ENCODE measurements around the gene AGTPBP1. TPM values are rescaled to one million over a fixed set of nuclear protein-coding genes. Genes with fewer than 3 reads are reported as not detected.
"Not testable (repeated sequence)": the region's sequence is repeated elsewhere in the genome, so short reads cannot be mapped to it uniquely, and the experiment has no call there.

The AGTPBP1 gene, protein sequence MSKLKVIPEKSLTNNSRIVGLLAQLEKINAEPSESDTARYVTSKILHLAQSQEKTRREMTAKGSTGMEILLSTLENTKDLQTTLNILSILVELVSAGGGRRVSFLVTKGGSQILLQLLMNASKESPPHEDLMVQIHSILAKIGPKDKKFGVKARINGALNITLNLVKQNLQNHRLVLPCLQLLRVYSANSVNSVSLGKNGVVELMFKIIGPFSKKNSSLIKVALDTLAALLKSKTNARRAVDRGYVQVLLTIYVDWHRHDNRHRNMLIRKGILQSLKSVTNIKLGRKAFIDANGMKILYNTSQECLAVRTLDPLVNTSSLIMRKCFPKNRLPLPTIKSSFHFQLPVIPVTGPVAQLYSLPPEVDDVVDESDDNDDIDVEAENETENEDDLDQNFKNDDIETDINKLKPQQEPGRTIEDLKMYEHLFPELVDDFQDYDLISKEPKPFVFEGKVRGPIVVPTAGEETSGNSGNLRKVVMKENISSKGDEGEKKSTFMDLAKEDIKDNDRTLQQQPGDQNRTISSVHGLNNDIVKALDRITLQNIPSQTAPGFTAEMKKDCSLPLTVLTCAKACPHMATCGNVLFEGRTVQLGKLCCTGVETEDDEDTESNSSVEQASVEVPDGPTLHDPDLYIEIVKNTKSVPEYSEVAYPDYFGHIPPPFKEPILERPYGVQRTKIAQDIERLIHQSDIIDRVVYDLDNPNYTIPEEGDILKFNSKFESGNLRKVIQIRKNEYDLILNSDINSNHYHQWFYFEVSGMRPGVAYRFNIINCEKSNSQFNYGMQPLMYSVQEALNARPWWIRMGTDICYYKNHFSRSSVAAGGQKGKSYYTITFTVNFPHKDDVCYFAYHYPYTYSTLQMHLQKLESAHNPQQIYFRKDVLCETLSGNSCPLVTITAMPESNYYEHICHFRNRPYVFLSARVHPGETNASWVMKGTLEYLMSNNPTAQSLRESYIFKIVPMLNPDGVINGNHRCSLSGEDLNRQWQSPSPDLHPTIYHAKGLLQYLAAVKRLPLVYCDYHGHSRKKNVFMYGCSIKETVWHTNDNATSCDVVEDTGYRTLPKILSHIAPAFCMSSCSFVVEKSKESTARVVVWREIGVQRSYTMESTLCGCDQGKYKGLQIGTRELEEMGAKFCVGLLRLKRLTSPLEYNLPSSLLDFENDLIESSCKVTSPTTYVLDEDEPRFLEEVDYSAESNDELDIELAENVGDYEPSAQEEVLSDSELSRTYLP
- total RNA-seq (2014; rRNA removed; shearing (Covaris generic)): 12.9 and 17.5 TPM in 2 replicates
- polyA plus RNA-seq (2016; fragmentation: Nextera tagmentation; extraction: Ambion mirVana): 6.6 and 7.2 TPM in 2 replicates

DNA sequence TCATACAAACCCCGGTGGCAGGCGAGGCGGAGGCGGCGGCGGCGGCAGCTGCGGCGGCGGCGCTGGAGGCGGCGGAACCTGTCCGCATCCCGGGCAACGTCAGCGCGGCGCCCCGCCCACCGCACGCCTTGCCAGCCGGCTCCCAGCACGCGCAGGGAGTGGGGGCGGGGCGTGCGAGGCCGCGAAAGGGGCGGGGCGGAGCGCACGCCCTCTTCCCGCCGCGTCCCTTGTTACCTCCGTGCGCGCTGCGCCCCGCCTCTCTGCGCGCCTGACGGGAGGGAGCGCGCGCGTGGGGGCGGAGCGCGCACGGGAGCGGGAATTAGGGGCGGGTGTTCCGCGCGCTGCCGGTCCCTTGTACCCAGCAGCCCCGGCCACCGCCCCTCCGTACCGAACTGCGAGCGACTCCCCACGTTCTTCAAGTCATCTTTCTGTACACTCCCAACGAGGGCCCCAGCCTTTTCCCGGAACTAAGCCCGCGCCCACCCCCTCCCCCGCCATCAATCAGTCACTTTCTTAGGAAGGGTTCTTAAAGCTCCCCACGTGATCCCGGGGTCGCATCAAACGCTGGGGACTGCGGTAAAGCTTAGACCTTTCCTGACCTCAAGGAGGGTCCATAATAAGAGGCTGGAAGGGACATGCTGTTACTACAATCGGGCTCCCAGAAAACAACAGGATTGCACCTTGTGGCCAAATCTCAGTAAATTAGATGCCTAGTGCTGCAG is at the start of gene AGTPBP1:
Gene AGTPBP1 (minus strand): TSS at position 80 of the 722 bp plus-strand sequence. CDS start 29,421 bp downstream, outside the sequence.
- peak within 1 kb of the TSS; percentile 98 for H2AFZ ChIP-seq
- WGBS, 2 experiments (ENCODE audit: low coverage in 1 of 2, low lambda C conversion rate in 2 of 2, missing lambda C conversion rate in 2 of 2): 0% methylated on average over 36 to 48 of the region's 77 CpGs
- peaks cover 15% of the 10 kb centered on the region for H3K4me1 ChIP-seq (ENCODE audit: insufficient read depth)
- TF ChIP-seq EZH2phosphoT487 (IDR thresholded peaks at IDR 0.05; ENCODE audit: insufficient read depth, low read depth) (no peak), EZH2 (IDR thresholded peaks at IDR 0.05; ENCODE audit: insufficient read depth, poor library complexity, severe bottlenecking) (no peak)
- H3K4me2 ChIP-seq (ENCODE audit: unreplicated experiment): peak within 1 kb of the TSS; percentile 98
- peaks cover 32% of the 10 kb centered on the region for H3K79me2 ChIP-seq (ENCODE audit: insufficient read depth)
- no peaks in the 10 kb centered on the region for H4K20me1 ChIP-seq (ENCODE audit: insufficient read depth)
- H3K4me3 ChIP-seq: peak within 1 kb of the TSS; percentile 89
- in situ Hi-C loops (cut with MboI): no loop called here
- no peaks in the 10 kb centered on the region for H3K36me3 ChIP-seq (ENCODE audit: low read depth)
- no peaks in the 10 kb centered on the region for H3K9me3 ChIP-seq (ENCODE audit: low read depth)
- peak; percentile 97 for DNase-seq
- no peaks in the 10 kb centered on the region for H3K9me2 ChIP-seq (ENCODE audit: insufficient read depth)
- peak within 1 kb of the TSS; percentile 84 for H3K9ac ChIP-seq
- peak within 1 kb of the TSS; percentile 73 for H3K27ac ChIP-seq
- peaks cover 18% of the 10 kb centered on the region for H3F3A ChIP-seq (ENCODE audit: insufficient read depth)
- H3K27me3 ChIP-seq (replicated peaks; ENCODE audit: insufficient read depth): peaks cover 7% of the 10 kb centered on the region

DNA sequence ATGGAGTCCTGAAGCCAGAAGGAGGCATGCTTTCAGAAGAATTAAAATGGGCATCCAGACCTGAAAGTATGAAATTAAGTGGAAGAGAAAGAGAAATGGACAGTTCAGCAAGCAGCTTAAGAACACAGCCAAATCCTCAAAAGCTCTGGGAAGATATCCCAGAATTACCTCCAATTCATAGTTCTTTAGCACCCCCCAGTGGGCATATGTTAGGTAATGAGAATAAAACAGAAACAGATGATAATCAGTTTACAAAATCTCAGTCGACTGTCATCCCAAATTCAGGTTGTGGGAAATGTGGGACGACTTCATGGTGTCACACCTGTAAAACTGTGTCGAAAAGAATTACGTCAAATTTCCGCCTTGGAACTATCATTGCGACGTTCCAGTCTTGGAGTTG is 44.4 kb upstream of the AGTPBP1 start:
- H3K9me2 ChIP-seq (ENCODE audit: insufficient read depth); H3K4me2 ChIP-seq (ENCODE audit: unreplicated experiment); H3F3A ChIP-seq (ENCODE audit: insufficient read depth); H3K27me3 ChIP-seq (replicated peaks; ENCODE audit: insufficient read depth); DNase-seq; H3K4me3 ChIP-seq; H3K36me3 ChIP-seq (ENCODE audit: low read depth); H3K27ac ChIP-seq; H3K9me3 ChIP-seq (ENCODE audit: low read depth); H2AFZ ChIP-seq; H3K79me2 ChIP-seq (ENCODE audit: insufficient read depth); H4K20me1 ChIP-seq (ENCODE audit: insufficient read depth); in situ Hi-C loops (cut with MboI); H3K9ac ChIP-seq; H3K4me1 ChIP-seq (ENCODE audit: insufficient read depth): not testable (repeated sequence)
- WGBS, 2 experiments (ENCODE audit: low coverage in 1 of 2, low lambda C conversion rate in 2 of 2, missing lambda C conversion rate in 2 of 2): 2 to 7% methylated on average over 7 of the region's 7 CpGs

DNA sequence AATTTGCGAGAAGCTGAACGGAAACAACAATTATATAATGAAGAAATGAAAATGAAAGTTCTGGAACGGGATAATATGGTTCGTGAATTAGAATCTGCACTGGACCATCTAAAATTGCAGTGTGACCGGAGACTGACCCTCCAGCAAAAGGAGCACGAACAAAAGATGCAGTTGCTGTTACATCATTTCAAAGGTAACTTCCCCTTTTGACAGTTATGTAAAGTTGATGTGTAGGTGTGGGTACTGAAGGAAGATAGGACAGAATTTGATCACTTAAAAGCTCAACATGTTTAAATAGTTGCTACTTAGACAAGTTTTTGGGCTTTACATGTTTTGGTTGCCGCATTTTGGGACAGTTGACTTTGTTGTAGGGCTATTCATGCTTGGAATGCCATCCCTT is 32.1 kb upstream of the AGTPBP1 start:
- H3K79me2 ChIP-seq (ENCODE audit: insufficient read depth); H4K20me1 ChIP-seq (ENCODE audit: insufficient read depth); H3K9me3 ChIP-seq (ENCODE audit: low read depth); H3K9me2 ChIP-seq (ENCODE audit: insufficient read depth); H3K4me1 ChIP-seq (ENCODE audit: insufficient read depth); H3K9ac ChIP-seq; H3K4me3 ChIP-seq; H3K27me3 ChIP-seq (replicated peaks; ENCODE audit: insufficient read depth); H3F3A ChIP-seq (ENCODE audit: insufficient read depth); H3K4me2 ChIP-seq (ENCODE audit: unreplicated experiment); DNase-seq; H3K27ac ChIP-seq; H3K36me3 ChIP-seq (ENCODE audit: low read depth); in situ Hi-C loops (cut with MboI); H2AFZ ChIP-seq: not testable (repeated sequence)
- WGBS, 2 experiments (ENCODE audit: low coverage in 1 of 2, low lambda C conversion rate in 2 of 2, missing lambda C conversion rate in 2 of 2): 75 to 87% methylated on average over 7 of the region's 7 CpGs

DNA sequence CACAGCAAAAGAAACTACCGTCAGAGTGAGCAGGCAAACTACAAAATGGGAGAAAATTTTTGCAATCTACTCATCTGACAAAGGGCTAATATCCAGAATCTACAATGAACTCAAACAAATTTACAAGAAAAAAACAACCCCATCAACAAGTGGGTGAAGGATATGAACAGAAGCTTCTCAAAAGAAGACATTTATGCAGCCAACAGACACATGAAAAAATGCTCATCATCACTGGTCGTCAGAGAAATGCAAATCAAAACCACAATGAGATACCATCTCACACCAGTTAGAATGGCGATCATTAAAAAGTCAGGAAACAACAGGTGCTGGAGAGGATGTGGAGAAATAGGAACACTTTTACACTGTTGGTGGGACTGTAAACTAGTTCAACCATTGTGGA is 20.0 kb upstream of the AGTPBP1 start:
- H3K9me3 ChIP-seq (ENCODE audit: low read depth); H4K20me1 ChIP-seq (ENCODE audit: insufficient read depth); H3K27me3 ChIP-seq (replicated peaks; ENCODE audit: insufficient read depth); H3K4me1 ChIP-seq (ENCODE audit: insufficient read depth); H3K27ac ChIP-seq; H3K79me2 ChIP-seq (ENCODE audit: insufficient read depth); H3F3A ChIP-seq (ENCODE audit: insufficient read depth); H3K9ac ChIP-seq; H3K9me2 ChIP-seq (ENCODE audit: insufficient read depth); H3K4me2 ChIP-seq (ENCODE audit: unreplicated experiment); H3K36me3 ChIP-seq (ENCODE audit: low read depth); DNase-seq; H2AFZ ChIP-seq; in situ Hi-C loops (cut with MboI); H3K4me3 ChIP-seq: not testable (repeated sequence)
- 23 to 31% methylated on average over 2 to 3 of the region's 3 CpGs for WGBS, 2 experiments (ENCODE audit: low coverage in 1 of 2, low lambda C conversion rate in 2 of 2, missing lambda C conversion rate in 2 of 2)

DNA sequence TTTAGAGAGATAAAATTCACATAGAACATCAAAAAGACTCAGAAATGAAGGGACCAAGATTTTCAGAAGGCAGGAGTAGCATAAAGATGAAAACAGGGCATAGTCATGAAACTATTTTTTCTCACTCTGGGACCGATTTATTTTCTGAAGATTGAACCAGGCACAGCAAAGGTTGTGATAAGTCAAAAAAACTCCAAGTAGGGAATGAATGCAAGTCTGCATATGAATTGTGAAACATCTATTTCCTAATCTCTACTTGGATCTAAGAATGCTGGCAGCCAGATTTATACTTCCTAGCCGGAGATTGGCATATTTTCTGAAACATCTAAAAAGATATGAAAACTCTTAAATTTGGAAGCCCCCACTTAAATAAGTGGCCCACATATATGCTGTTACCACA is 16.0 kb upstream of the AGTPBP1 start:
- H3K9ac ChIP-seq; H3K9me2 ChIP-seq (ENCODE audit: insufficient read depth); in situ Hi-C loops (cut with MboI); H3K4me2 ChIP-seq (ENCODE audit: unreplicated experiment); H2AFZ ChIP-seq; DNase-seq; H3K4me3 ChIP-seq; H3K79me2 ChIP-seq (ENCODE audit: insufficient read depth); H3K4me1 ChIP-seq (ENCODE audit: insufficient read depth); H4K20me1 ChIP-seq (ENCODE audit: insufficient read depth); H3K27ac ChIP-seq; H3F3A ChIP-seq (ENCODE audit: insufficient read depth); H3K36me3 ChIP-seq (ENCODE audit: low read depth); H3K9me3 ChIP-seq (ENCODE audit: low read depth); H3K27me3 ChIP-seq (replicated peaks; ENCODE audit: insufficient read depth): not testable (repeated sequence)
- 52 to 64% methylated on average over 2 of the region's 2 CpGs for WGBS, 2 experiments (ENCODE audit: low coverage in 1 of 2, low lambda C conversion rate in 2 of 2, missing lambda C conversion rate in 2 of 2)

DNA sequence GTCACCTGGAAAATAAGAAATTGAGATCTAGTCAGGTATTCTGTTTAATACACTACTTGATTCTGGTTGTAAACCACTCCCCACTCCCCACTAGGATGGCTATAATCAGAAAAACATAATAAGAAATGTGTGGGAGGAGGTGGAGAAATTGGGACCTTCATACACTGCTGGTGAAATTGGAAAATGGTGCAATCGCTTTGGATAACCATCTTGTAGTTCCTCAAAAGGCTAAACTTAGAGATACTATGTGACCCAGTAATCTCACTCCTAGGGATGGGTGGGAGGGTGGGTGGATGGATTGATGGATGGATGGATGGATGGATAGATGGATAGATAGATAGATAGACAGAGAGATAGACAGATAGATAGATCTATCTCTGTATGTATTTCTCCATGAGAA is 14.5 kb upstream of the AGTPBP1 start:
- H3K4me3 ChIP-seq; H3K36me3 ChIP-seq (ENCODE audit: low read depth); H3K4me2 ChIP-seq (ENCODE audit: unreplicated experiment); H3K9me2 ChIP-seq (ENCODE audit: insufficient read depth); H3K27ac ChIP-seq; H3K9ac ChIP-seq; H2AFZ ChIP-seq; DNase-seq; H3K4me1 ChIP-seq (ENCODE audit: insufficient read depth); H3F3A ChIP-seq (ENCODE audit: insufficient read depth); in situ Hi-C loops (cut with MboI); H3K9me3 ChIP-seq (ENCODE audit: low read depth); H4K20me1 ChIP-seq (ENCODE audit: insufficient read depth); H3K27me3 ChIP-seq (replicated peaks; ENCODE audit: insufficient read depth); H3K79me2 ChIP-seq (ENCODE audit: insufficient read depth): not testable (repeated sequence)
- 32 to 42% methylated on average over 1 of the region's 1 CpG for WGBS, 2 experiments (ENCODE audit: low coverage in 1 of 2, low lambda C conversion rate in 2 of 2, missing lambda C conversion rate in 2 of 2)

Data from GM23248 (cell line).